Amygdala (tissue), 56 donors: ENCODE data around the gene TET2.
A peak's percentile ranks its signal among the peaks of the same experiment; 100 is the strongest.

Source experiments
- DNase-seq, 56 donors: peaks; one replicate each; lab custom pipeline; 2025; lab: John Stamatoyannopoulos, UW

TET2 gene

GRCh38 chr4:105139646-105140045 lies 7.0 kb upstream of the TET2 start:
- DNase-seq = no peak

GRCh38 chr4:105140684-105141490 lies 5.8 kb upstream of the TET2 start:
- DNase-seq = peak in 14 of 56 donors; percentile 0 to 61 (median 6)

- DNase-seq = peak in 1 of 56 donors; percentile 3
Observed at GRCh38 chr4:105145156-105145902, 1.3 kb upstream of the TET2 start.

- peak in 19 of 56 donors; percentile 1 to 76 (median 38) for DNase-seq
Observed at GRCh38 chr4:105145903-105146275, 787 bp upstream of the TET2 start.

- peak in 2 of 56 donors; percentile 36 to 43 for DNase-seq
Observed at GRCh38 chr4:105147016-105147552, 408 bp downstream of the TET2 start.

- DNase-seq = peak in 49 of 56 donors; percentile 2 to 67 (median 26)
Observed at GRCh38 chr4:105147553-105148161, 981 bp downstream of the TET2 start.

GRCh38 chr4:105148356-105148755 lies 1.7 kb downstream of the TET2 start:
- DNase-seq = no peak

GRCh38 chr4:105148776-105149175 lies 2.1 kb downstream of the TET2 start:
- no peak for DNase-seq

- DNase-seq = no peak
Observed at GRCh38 chr4:105149771-105150170, 3.1 kb downstream of the TET2 start.

GRCh38 chr4:105150503-105150902 lies 3.8 kb downstream of the TET2 start:
- DNase-seq = no peak

GRCh38 chr4:105153749-105154148 lies 7.1 kb downstream of the TET2 start:
- no peak for DNase-seq

GRCh38 chr4:105154576-105154975 lies 7.9 kb downstream of the TET2 start:
- DNase-seq = no peak

GRCh38 chr4:105155426-105155825 lies 8.8 kb downstream of the TET2 start:
- no peak for DNase-seq

GRCh38 chr4:105158837-105159236 lies 12.2 kb downstream of the TET2 start:
- no peak for DNase-seq

- no peak for DNase-seq
Observed at GRCh38 chr4:105162123-105162796, 15.6 kb downstream of the TET2 start.

GRCh38 chr4:105164548-105164947 lies 17.9 kb downstream of the TET2 start:
- no peak for DNase-seq

- no peak for DNase-seq
Observed at GRCh38 chr4:105166066-105166465, 19.4 kb downstream of the TET2 start.

GRCh38 chr4:105170711-105171110 lies 24.0 kb downstream of the TET2 start:
- peak in 1 of 56 donors; percentile 1 for DNase-seq

- DNase-seq = no peak
Observed at GRCh38 chr4:105171912-105172311, 25.2 kb downstream of the TET2 start.

GRCh38 chr4:105174098-105174497 lies 27.4 kb downstream of the TET2 start:
- no peak for DNase-seq
